GM21526 (cell line): Measurements from ENCODE around the gene PRDM16.
"Not testable (repeated sequence)": the region's sequence is repeated elsewhere in the genome, so short reads cannot be mapped to it uniquely, and the experiment has no call there.

Experiments used
- ATAC-seq: cut with Tn5 transposase; IDR thresholded peaks from one replicate; pipeline ENCODE4 v1.9.1; 2021; ENCODE audit warnings: moderate library complexity; ENCODE audit not compliant: unreplicated experiment, low FRiP score

PRDM16 gene

GRCh38 chr1:3153902-3154795, 85.1 kb downstream of the PRDM16 start:
- no peak for ATAC-seq

DNA sequence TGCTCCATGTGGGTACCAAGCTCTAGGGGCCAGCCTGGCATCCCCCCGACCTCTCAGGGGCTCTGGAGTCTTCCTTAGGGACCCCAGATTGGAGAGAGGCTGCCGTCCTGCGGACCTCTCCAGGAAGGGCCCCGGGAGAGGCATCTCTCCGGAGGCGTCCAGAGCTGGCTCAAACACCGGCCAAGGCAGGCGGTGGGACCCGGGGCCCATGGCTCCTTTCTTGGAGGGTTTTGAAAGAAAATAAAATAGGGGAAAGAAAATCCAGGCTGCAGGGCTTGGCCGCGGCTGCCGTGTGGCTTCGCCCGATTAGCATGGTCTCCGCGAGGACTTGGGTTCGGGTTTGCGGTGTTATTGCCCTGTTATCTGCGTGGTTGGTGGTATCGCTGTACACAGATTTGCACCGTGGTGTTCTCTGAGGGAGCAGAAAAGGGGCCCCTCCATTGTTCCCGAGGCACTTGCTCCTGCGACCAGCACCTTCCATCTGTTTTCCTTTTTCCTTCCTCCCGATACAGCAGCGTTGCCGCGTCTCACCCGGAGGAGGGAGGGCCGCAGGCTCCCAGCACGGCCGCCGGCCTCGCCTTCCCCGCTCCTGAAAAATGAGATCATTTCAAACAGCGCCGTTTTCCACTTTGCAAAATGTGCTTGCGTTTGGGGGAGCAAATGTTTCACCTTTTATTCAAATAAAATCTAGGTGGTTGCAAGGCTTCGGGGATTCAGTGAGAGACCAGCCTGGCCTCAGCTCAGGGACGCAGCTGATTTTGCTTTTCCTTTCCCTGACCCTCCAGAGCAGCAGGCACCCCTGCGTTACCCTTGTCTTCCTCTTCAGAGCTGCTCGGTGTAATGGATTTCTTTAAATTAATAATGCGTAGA, 86.3 kb downstream of the PRDM16 start:
- ATAC-seq = no peak

DNA sequence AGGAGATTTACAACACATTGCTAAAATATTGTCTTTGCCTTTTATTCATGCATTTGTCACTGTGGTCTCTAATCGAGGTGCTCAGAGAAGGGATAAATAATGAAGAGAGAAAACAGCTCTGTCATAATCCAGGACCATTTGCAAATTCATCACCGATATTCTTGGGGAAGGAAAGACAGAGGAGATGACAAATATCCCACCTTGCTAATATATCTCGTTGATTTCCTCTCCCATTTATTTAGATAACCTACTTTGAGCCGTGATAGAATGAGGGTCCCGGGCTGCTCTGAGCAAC, 86.9 kb downstream of the PRDM16 start:
- ATAC-seq = no peak

GRCh38 chr1:3156936-3157335, 87.9 kb downstream of the PRDM16 start:
- ATAC-seq = no peak

DNA sequence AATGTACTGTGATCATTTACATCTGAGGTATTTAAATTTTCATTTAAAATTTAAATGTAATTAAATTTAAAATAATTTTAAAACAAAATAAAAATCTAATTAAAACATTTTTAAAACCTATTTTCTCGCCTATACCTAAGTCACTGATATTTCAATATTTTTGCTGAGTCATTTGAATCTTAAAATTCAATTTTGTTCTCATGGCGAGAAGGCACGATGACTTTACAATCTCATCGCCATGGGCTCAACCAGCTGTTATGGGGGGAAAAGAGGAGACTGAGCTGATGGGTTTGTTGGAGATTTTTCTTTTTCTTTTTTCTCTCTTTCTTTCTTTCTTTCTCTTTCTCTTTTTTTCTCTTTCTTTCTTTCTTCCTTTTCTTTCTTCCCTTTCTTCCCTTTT, 89.3 kb downstream of the PRDM16 start:
- ATAC-seq = no peak

GRCh38 chr1:3159121-3159520, 90.1 kb downstream of the PRDM16 start:
- ATAC-seq = no peak

GRCh38 chr1:3159996-3160395, 91.0 kb downstream of the PRDM16 start:
- ATAC-seq = no peak

- no peak for ATAC-seq
Measured at GRCh38 chr1:3160647-3161145, 91.7 kb downstream of the PRDM16 start.

- ATAC-seq = no peak
Measured at GRCh38 chr1:3161176-3161840, 92.3 kb downstream of the PRDM16 start.

DNA sequence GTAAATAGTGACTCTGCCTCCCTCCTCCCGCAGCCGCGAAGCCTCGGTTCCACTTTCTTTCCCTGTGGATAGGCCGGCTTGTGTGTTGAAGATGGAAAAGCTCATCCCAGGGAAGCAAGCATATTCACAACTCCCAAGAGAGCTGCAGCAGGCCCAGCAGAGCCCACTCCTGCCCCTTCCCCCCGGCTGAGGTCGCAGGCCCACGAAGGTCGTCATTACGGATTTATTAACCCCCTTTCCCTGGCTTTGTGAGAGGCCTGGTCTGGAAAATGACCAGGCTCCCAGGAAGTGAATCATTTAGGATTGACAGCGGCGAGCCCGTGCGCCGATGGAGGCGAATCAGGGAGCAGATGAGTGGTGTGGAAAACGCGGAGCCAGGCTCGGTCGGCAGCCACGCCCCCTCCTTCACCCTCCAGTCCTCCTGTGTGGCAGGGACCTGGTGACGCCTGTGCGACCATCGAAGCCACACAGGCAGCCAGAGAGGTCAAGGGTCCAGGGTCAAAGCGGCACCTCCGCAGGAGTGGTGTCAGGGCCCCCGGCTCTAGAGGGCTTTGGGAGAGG, 93.4 kb downstream of the PRDM16 start:
- no peak for ATAC-seq

DNA sequence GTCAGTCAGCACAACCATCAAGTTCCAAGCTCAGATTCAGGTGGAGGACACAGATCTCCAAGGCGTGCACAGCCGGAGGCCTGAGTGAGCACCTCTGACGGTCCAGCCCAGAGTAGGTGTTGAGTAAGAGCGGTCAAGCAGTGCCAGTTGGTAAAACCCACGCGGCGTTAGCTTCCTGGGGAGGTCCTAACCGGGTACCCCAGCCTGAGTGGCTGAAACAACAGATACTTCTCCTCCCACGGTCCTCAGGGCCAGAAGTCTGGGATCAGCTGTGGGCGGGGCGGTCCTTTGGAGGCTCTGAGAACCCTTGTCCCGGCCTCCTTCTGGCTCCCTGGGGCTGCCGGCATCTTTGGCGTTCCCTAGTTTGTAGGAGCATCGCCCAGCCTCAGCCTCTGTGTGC, 94.4 kb downstream of the PRDM16 start:
- no peak for ATAC-seq

DNA sequence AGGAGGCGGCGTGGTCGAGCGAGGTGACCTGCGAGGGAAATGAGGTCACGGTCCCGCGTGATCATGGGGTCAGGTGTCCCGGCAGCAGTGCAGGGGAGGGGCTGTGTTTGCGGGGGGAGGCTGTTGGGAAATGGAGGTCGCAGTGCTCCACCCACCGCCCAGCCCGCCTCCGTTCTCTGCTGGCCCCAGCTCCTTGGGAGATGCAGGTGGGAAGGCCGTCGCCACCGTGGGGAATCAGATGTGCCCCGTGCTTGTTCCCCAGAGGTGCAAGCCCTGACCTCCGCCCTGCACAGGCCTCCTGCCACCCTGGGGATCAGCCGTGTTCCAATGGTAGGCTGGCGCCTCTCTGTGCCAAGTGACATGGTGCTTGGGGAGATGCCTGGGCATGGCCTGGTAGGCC, 95.7 kb downstream of the PRDM16 start:
- no peak for ATAC-seq

DNA sequence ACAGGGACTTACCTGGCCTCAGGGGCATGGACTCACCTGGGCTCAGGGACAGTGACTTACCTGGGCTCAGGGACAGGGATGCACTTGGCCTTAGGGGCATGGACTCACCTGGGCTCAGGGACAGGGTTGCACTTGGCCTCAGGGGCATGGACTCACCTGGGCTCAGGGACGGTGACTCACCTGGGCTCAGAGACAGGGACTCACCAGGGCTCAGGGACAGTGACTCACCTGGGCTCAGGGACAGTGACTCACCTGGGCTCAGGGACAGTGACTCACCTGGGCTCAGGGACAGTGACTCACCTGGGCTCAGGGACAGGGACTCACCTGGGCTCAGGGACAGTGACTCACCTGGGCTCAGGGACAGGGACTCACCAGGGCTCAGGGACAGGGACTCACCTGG, 96.2 kb downstream of the PRDM16 start:
- not testable (repeated sequence) for ATAC-seq

- no peak for ATAC-seq
Measured at GRCh38 chr1:3166206-3166918, 97.4 kb downstream of the PRDM16 start.

DNA sequence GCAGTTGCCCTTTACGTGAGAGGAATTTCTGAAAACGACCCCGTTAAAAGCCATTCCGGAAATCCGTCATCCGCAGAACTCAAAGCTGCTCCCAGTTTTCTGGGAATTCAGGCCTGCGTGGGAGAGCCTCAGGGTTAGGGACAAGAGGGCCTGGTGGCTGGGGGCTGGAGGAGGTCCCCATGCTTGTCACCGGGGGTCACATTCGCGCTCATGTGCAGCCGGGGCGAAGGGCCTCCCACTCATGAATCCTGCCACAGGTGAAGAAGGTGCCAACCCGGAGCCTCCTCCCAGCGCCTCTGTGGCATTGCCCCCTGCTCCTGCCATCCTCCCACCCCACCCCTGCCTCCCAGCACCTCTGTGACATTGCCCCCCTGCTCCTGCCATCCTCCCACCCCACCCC, 98.3 kb downstream of the PRDM16 start:
- no peak for ATAC-seq

DNA sequence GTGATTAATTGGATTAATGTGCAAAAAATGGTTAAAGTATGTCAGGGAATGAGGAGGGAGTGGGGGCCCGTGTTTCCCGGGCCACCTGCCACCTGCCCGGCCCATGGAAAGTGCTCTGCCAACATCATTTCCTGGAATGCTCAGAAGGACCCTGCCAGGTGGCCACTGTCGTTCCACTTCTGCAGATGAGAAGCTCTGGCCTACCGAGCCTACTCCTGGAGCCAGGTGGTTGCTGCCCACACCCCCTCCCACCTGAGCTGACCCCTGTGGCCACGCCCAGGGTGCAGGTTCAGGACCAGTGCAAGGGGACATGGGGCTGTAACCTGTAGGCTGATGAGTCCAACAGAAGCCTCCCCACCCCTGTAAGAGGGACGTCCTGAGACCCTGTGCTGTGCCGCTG, 99.7 kb downstream of the PRDM16 start:
- no peak for ATAC-seq

- no peak for ATAC-seq
Measured at GRCh38 chr1:3169665-3170356, 100.8 kb downstream of the PRDM16 start.

GRCh38 chr1:3170561-3171453, 101.8 kb downstream of the PRDM16 start:
- no peak for ATAC-seq

DNA sequence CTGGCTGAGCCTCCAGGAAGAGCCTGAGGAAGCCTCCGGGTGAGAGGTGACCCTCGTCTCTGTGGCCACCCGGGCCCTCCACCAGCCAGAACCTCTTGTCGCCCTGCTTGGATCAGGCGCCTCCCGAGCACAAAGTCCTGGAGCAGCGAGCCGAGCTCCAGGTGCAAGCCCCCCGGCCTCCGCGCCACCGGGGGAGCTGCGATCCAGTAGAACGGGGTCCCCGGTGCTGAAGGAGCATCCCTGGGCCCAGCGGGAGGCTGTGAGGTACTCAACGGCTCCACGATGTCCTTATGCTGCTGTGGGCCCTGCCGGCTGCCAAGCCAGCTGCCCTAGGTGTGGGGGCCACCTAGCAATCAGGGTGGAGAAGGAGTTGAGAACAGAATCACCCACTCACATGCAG, 102.8 kb downstream of the PRDM16 start:
- no peak for ATAC-seq
